OCI-LY3 (cell line): ENCODE data around the gene CSNK1A1.
"Not testable (repeated sequence)": the region's sequence is repeated elsewhere in the genome, so short reads cannot be mapped to it uniquely, and the experiment has no call there.

Experiments
- H2AFZ ChIP-seq: fragments of 200-600, 300-600 bp; shearing (Covaris generic); 2 replicates; pipeline ENCODE4 v1.6.0; 2014; ENCODE audit warnings: antibody characterized with exemption, low read depth, low read length
- H3K27ac ChIP-seq: fragments of 200-600, 300-600 bp; sonication (generic); 2 replicates; pipeline ENCODE4 v1.5.1; 2014; ENCODE audit warnings: mild to moderate bottlenecking, low read length, moderate library complexity, mixed read lengths
- H3K27me3 ChIP-seq: fragments of 200-600, 300-600 bp; sonication (generic); 2 replicates; pipeline ENCODE4 v1.6.1; 2014; ENCODE audit warnings: low read depth, low read length, mixed read lengths
- H3K36me3 ChIP-seq: fragments of 200-600, 300-600 bp; sonication (generic); replicated peaks from 2 replicates; pipeline ENCODE3; 2014; ENCODE audit warnings: low read depth, low read length, mixed read lengths
- H3K4me1 ChIP-seq: fragments of 300-600, 200-600 bp; sonication (generic); 2 replicates; pipeline ENCODE4 v1.6.1; 2014; ENCODE audit warnings: low read length, mixed read lengths
- H3K4me2 ChIP-seq: fragments of 200-600, 300-600 bp; sonication (generic); 2 replicates; pipeline ENCODE4 v1.6.1; 2014; ENCODE audit warnings: low read length, mixed read lengths
- H3K4me3 ChIP-seq: fragments of 300-600, 200-600 bp; sonication (generic); 2 replicates; pipeline ENCODE4 v1.5.1; 2014; ENCODE audit warnings: antibody characterized with exemption, mild to moderate bottlenecking, low read length, moderate library complexity
- H3K79me2 ChIP-seq: fragments of 300-600, 200-600 bp; shearing (Covaris generic); 2 replicates; pipeline ENCODE4 v1.6.1; 2014; ENCODE audit warnings: mild to moderate bottlenecking, low read length, mixed read lengths
- H3K9ac ChIP-seq: fragments of 300-600, 200-600 bp; shearing (Covaris generic); 2 replicates; pipeline ENCODE4 v1.6.0; 2014; ENCODE audit warnings: mild to moderate bottlenecking, low read length, moderate library complexity
- H3K9me3 ChIP-seq: fragments of 200-600, 300-600 bp; shearing (Covaris generic); 2 replicates; pipeline ENCODE4 v1.6.1; 2014; ENCODE audit warnings: low read length, mixed read lengths; ENCODE audit not compliant: insufficient read depth
- H4K20me1 ChIP-seq: fragments of 200-600, 300-600 bp; sonication (generic); 2 replicates; pipeline ENCODE4 v1.6.1; 2016; ENCODE audit warnings: low read length, mixed read lengths; ENCODE audit not compliant: insufficient read depth
- CTCF ChIP-seq: fragments of 200-600, 300-600 bp; sonication (generic); IDR thresholded peaks from 2 replicates; pipeline ENCODE4 v1.5.1; 2014; ENCODE audit warnings: antibody characterized with exemption, low read length, low read depth
- EZH2phosphoT487 ChIP-seq: fragments of 200-600 bp; shearing (Covaris generic); IDR thresholded peaks from 2 replicates; pipeline ENCODE4 v1.6.1; 2018; ENCODE audit warnings: antibody characterized with exemption, mixed run types, low read depth

The CSNK1A1 gene

DNA sequence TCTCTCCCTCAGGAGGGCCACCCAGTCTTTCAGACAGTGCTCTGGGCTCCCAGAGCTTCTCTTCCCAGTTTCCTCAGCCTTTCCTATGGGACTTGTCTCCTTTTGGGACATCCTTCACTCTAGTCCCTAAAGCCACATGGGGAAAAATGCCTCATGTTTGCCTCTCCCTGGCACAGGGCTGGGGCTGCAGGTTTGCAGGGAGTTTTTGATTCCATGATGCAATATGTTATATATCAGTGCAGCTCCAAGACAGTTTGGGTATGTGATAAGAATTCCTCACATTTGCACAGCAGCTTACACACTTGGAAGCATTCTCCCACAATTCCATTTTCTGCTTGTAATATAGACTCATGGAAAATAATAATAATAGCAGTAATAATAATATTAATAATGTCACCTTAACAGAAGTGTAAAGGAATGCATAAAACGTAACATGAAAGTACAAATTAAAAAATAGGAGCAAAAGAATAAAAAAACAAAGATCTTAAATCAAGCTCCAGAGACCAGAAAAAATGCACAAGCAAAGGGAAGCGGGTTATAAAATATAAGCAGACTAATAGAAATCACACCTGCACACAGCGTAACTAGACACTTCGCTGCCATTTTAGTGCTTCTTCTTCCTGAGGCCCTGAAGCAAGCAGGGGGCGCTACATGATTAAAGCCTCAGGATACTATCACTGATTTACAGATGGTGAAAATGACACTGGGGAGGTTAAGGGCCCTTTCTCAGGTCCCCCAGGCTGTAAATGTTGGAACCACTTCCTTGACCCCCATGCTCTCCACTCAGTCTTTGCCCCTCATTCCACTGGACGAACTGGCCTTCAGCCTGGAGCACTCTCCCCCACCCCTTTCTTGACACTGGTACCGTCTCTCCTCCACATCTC, 102.2 kb downstream of the CSNK1A1 start:
- Histone ChIP-seq H3K9me3 (no peaks in the 10 kb centered on the region), H3K36me3 (no peaks in the 10 kb centered on the region), H2AFZ (no peak overlapping the region), H3K4me3 (no peak overlapping the region), H3K4me1 (no peaks in the 10 kb centered on the region), H4K20me1 (no peaks in the 10 kb centered on the region), H3K4me2 (no peak overlapping the region), H3K27me3 (no peaks in the 10 kb centered on the region), H3K27ac (no peak overlapping the region), H3K9ac (no peak overlapping the region), H3K79me2 (no peaks in the 10 kb centered on the region)
- TF ChIP-seq CTCF = peak; percentile 37
- no peak for TF ChIP-seq EZH2phosphoT487

DNA sequence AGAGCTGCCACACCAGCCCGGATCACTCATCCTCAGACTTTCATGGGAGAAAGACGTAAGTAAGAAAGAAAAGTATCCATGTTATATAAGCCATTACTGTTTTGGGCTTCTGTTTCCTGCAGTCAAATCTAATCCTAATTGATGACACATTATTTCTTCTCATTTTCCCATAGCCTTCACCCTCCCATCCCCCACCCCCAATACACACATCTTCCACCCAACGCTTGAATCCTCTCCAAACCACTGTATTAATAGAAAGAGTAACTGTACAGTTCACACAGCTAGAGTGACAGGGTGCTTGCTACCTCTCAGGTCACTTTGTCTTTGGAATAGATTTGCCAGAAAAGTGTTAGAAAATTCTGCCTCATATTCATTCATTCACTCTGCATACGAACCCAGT, 102.8 kb downstream of the CSNK1A1 start:
- Histone ChIP-seq H3K27ac (no peak overlapping the region), H4K20me1 (no peaks in the 10 kb centered on the region), H3K27me3 (no peaks in the 10 kb centered on the region), H3K4me3 (no peak overlapping the region), H2AFZ (no peak overlapping the region), H3K79me2 (no peaks in the 10 kb centered on the region), H3K4me2 (no peak overlapping the region), H3K4me1 (no peaks in the 10 kb centered on the region), H3K9ac (no peak overlapping the region), H3K36me3 (no peaks in the 10 kb centered on the region), H3K9me3 (no peaks in the 10 kb centered on the region)
- no peak for TF ChIP-seq CTCF
- no peak for TF ChIP-seq EZH2phosphoT487

DNA sequence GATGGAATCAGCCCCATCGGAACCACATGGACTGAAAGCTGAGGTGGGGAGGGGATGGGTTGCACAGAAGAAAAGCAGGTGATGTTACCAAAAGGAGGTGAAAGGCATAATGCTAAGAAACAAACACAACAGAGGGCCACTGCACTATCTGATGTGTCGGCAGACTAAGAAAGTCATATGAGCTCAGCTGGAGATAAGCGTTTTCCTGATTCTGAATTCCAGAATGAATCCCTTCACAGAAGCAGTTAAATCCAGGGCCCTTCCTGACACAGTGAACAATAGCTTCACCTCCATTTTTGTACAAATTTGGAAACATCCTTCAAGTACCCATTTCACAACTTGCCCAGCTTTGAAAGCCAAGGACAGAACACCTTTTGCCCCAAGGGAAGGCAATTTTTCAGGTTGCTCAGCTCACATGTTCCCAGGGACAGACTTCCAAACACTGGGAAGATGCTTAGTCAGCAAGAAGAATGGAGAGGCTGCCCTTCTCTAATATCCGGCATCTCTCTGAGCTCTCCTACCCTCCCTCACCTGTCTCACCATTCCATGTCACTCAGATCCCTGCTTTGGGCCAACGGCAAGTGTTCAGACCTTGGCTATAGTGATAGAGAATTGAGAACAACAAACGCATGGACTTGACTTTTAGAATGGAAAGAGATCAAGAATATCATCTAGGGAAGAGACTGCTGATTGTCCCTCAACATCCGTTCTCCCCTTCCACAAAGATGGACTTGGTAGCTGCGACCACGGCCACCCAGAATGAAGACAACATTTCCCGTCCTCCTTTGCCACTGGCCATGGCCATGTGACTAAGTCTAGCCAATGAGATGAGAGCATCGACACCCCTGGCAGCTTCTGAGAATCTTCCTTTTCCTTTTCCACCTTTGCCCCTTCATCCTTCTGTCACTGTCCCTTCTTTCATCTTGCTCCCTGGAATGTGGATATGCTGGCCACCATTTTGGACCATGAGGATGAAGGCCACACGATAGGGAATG, 103.6 kb downstream of the CSNK1A1 start:
- Histone ChIP-seq H3K79me2 (no peaks in the 10 kb centered on the region), H3K27ac (no peak overlapping the region), H3K4me2 (no peak overlapping the region), H3K4me1 (no peaks in the 10 kb centered on the region), H3K27me3 (no peaks in the 10 kb centered on the region), H4K20me1 (no peaks in the 10 kb centered on the region), H3K9ac (no peak overlapping the region), H3K4me3 (no peak overlapping the region), H3K36me3 (no peaks in the 10 kb centered on the region), H2AFZ (no peak overlapping the region), H3K9me3 (no peaks in the 10 kb centered on the region)
- TF ChIP-seq EZH2phosphoT487 = no peak
- no peak for TF ChIP-seq CTCF

- H3K27ac ChIP-seq, H3K79me2 ChIP-seq, H3K9ac ChIP-seq, H4K20me1 ChIP-seq, H3K4me2 ChIP-seq, H3K27me3 ChIP-seq, H2AFZ ChIP-seq, H3K36me3 ChIP-seq, H3K4me3 ChIP-seq, H3K9me3 ChIP-seq, H3K4me1 ChIP-seq: not testable (repeated sequence)
These were observed 104.4 kb downstream of the CSNK1A1 start for GRCh38 chr5:149446794-149447193.
